Brain microvascular endothelial cell (primary cell): ENCODE results near the gene FSD1.
A peak's percentile ranks its signal among the peaks of the same experiment; 100 is the strongest.
"Not testable (repeated sequence)": the region's sequence is repeated elsewhere in the genome, so short reads cannot be mapped to it uniquely, and the experiment has no call there.

Experiments
- DNase-seq: peaks from one replicate; pipeline ENCODE4 v3.0.0-alpha.2; 2020
- H3K27ac ChIP-seq: fragments of 250-450 bp; sonication (Bioruptor Pico); 2 replicates; pipeline ENCODE4 v1.5.1; 2020; ENCODE audit warnings: mild to moderate bottlenecking, moderate library complexity
- H3K27me3 ChIP-seq: fragments of 250-450 bp; sonication (Bioruptor Pico); replicated peaks from 2 replicates; pipeline ENCODE4 v1.5.1; 2020; ENCODE audit warnings: mild to moderate bottlenecking
- H3K36me3 ChIP-seq: fragments of 250-450 bp; sonication (Bioruptor Pico); replicated peaks from 2 replicates; pipeline ENCODE4 v1.5.1; 2020; ENCODE audit warnings: mild to moderate bottlenecking
- H3K4me3 ChIP-seq: 2 replicates; pipeline ENCODE4 v1.5.1; 2011; ENCODE audit warnings: low read depth, mild to moderate bottlenecking, control low read depth, low read length, moderate library complexity
- CTCF ChIP-seq: IDR thresholded peaks from 2 replicates; pipeline ENCODE4 v1.5.1; 2011; ENCODE audit warnings: low read depth, mild to moderate bottlenecking, moderate library complexity, low read length, control low read depth, inconsistent platforms; ENCODE audit errors: missing control alignments
- in situ Hi-C: cut with HindIII; loops from 2 replicates; pipeline ENCODE4 v1.10.0; 2017; ENCODE audit warnings: low sequenced_read_pairs, low pct_ligation_motif_present

Gene FSD1

GRCh38 chr19:4284176-4284958 is 20.0 kb upstream of the FSD1 start:
- Histone ChIP-seq H3K27ac (no peak overlapping the region), H3K4me3 (no peak overlapping the region), H3K27me3 (peaks cover 29% of the 10 kb centered on the region), H3K36me3 (no peaks in the 10 kb centered on the region)
- DNase-seq = peak; percentile 9
- in situ Hi-C loops = no loop called here
- no peak for TF ChIP-seq CTCF

- TF ChIP-seq CTCF = no peak
- H3K36me3 ChIP-seq = no peaks in the 10 kb centered on the region
- no peak overlapping the region for H3K4me3 ChIP-seq
- DNase-seq = no peak
- in situ Hi-C loops = no loop called here
- no peak overlapping the region for H3K27ac ChIP-seq
- H3K27me3 ChIP-seq = peaks cover 23% of the 10 kb centered on the region
Measured at GRCh38 chr19:4284974-4285373, 19.4 kb upstream of the FSD1 start.

GRCh38 chr19:4286141-4286540 is 18.3 kb upstream of the FSD1 start:
- H3K4me3 ChIP-seq, H3K36me3 ChIP-seq, DNase-seq, H3K27ac ChIP-seq, in situ Hi-C loops: not testable (repeated sequence)
- H3K27me3 ChIP-seq = peaks cover 12% of the 10 kb centered on the region

- Histone ChIP-seq H3K4me3 (no peak overlapping the region), H3K27ac (no peak overlapping the region), H3K36me3 (no peaks in the 10 kb centered on the region), H3K27me3 (peaks cover 5% of the 10 kb centered on the region)
- no peak for TF ChIP-seq CTCF
- in situ Hi-C loops = no loop called here
- no peak for DNase-seq
Measured at GRCh38 chr19:4288091-4288777, 16.2 kb upstream of the FSD1 start.

GRCh38 chr19:4291184-4291732 is 13.1 kb upstream of the FSD1 start:
- in situ Hi-C loops = no loop called here
- no peak for DNase-seq
- no peaks in the 10 kb centered on the region for H3K27me3 ChIP-seq
- H3K4me3 ChIP-seq = no peak overlapping the region
- TF ChIP-seq CTCF = no peak
- H3K27ac ChIP-seq = no peak overlapping the region
- no peaks in the 10 kb centered on the region for H3K36me3 ChIP-seq

GRCh38 chr19:4292515-4292914 is 11.9 kb upstream of the FSD1 start:
- Histone ChIP-seq H3K4me3 (no peak overlapping the region), H3K36me3 (no peaks in the 10 kb centered on the region), H3K27me3 (no peaks in the 10 kb centered on the region), H3K27ac (no peak overlapping the region)
- TF ChIP-seq CTCF = no peak
- no peak for DNase-seq
- in situ Hi-C loops = no loop called here
